Erythroblast (primary cell): ENCODE results near the gene BIRC2.
"Not testable (repeated sequence)": the region's sequence is repeated elsewhere in the genome, so short reads cannot be mapped to it uniquely, and the experiment has no call there.

Experiments
- DNase-seq, 2 experiments: peaks; one replicate each; lab custom pipeline; 2025; lab: John Stamatoyannopoulos, UW
- GATA1 ChIP-seq: IDR thresholded peaks from 2 replicates; pipeline ENCODE4 v1.6.1; 2011; ENCODE audit warnings: low read depth, mild to moderate bottlenecking, control low read depth, low read length, moderate library complexity
- POLR2A ChIP-seq: IDR thresholded peaks from 2 replicates; pipeline ENCODE4 v1.6.1; 2011; ENCODE audit warnings: mild to moderate bottlenecking, low read length

BIRC2 gene

GRCh38 chr11:102316346-102316904 lies 30.6 kb upstream of the BIRC2 start:
- TF ChIP-seq POLR2A (no peak), GATA1 (no peak)
- no peak for DNase-seq

GRCh38 chr11:102317099-102317767 lies 29.8 kb upstream of the BIRC2 start, which contains the start of gene BIRC3:
Gene BIRC3, plus strand, starts transcription at chr11:102317484. Its CDS starts 7,026 bp downstream, at chr11:102324510.
- DNase-seq, result peak; percentile 69 to 75
- TF ChIP-seq POLR2A, result peak; percentile 38
- TF ChIP-seq GATA1, result no peak

GRCh38 chr11:102317768-102318103 lies 29.3 kb upstream of the BIRC2 start:
- no peak for DNase-seq
- TF ChIP-seq POLR2A, result no peak
- TF ChIP-seq GATA1, result no peak

GRCh38 chr11:102318469-102318868 lies 28.5 kb upstream of the BIRC2 start:
- no peak for DNase-seq
- no peak for TF ChIP-seq POLR2A
- no peak for TF ChIP-seq GATA1

- TF ChIP-seq POLR2A (no peak), GATA1 (no peak)
- no peak for DNase-seq
Observed at GRCh38 chr11:102319544-102319943, 27.5 kb upstream of the BIRC2 start.

GRCh38 chr11:102320188-102320587 lies 26.8 kb upstream of the BIRC2 start:
- TF ChIP-seq POLR2A, result no peak
- DNase-seq, result no peak

- TF ChIP-seq GATA1 (no peak), POLR2A (no peak)
- DNase-seq, result no peak
Observed at GRCh38 chr11:102320679-102321078, 26.3 kb upstream of the BIRC2 start.

- TF ChIP-seq POLR2A, result no peak
- TF ChIP-seq GATA1, result no peak
- DNase-seq, result no peak
Observed at GRCh38 chr11:102322560-102322959, 24.5 kb upstream of the BIRC2 start.

- no peak for DNase-seq
- TF ChIP-seq GATA1 (no peak), POLR2A (no peak)
Observed at GRCh38 chr11:102323542-102324251, 23.3 kb upstream of the BIRC2 start.

- TF ChIP-seq POLR2A, result no peak
- TF ChIP-seq GATA1, result no peak
- DNase-seq, result no peak
Observed at GRCh38 chr11:102325088-102325487, 21.9 kb upstream of the BIRC2 start.

- TF ChIP-seq GATA1 (no peak), POLR2A (no peak)
Observed at GRCh38 chr11:102328748-102329147, 18.3 kb upstream of the BIRC2 start.

GRCh38 chr11:102330231-102330630 lies 16.8 kb upstream of the BIRC2 start:
- no peak for DNase-seq
- TF ChIP-seq POLR2A (no peak), GATA1 (no peak)

More at GRCh38 chr11:102328748-102329147, 18.3 kb upstream of the BIRC2 start:
- no peak for DNase-seq

- no peak for DNase-seq
- TF ChIP-seq GATA1 (no peak), POLR2A (no peak)
Observed at GRCh38 chr11:102331341-102331740, 15.7 kb upstream of the BIRC2 start.

- TF ChIP-seq POLR2A, result no peak
- TF ChIP-seq GATA1, result no peak
- DNase-seq, result no peak
Observed at GRCh38 chr11:102332611-102332994, 14.4 kb upstream of the BIRC2 start.

- no peak for DNase-seq
- TF ChIP-seq GATA1 (no peak), POLR2A (no peak)
Observed at GRCh38 chr11:102338479-102339010, 8.5 kb upstream of the BIRC2 start.

GRCh38 chr11:102341311-102341710 lies 5.7 kb upstream of the BIRC2 start:
- not testable (repeated sequence) for DNase-seq
